Gastrocnemius medialis (tissue), 4 donors: ENCODE results near the gene PURA.

Experiments used
- CTCF ChIP-seq, 5 experiments: fragments of 450-650 bp in 3 of 5; fragments of 200-600 bp in 2 of 5; sonication (generic) in 2 of 5; IDR thresholded peaks in 4 of 5; conservative IDR thresholded peaks in 1 of 5; 1 replicate in 4 of 5; 2 replicates in 1 of 5; pipeline ENCODE4 v1.5.1; 2016 to 2019; ENCODE audit warnings: antibody characterized with exemption in 5 of 5, mild to moderate bottlenecking in 3 of 5, moderate library complexity in 3 of 5
- POLR2A ChIP-seq, 2 donors: fragments of 450-650 bp; IDR thresholded peaks; one replicate each; pipeline ENCODE4 v1.6.1; 2017; ENCODE audit warnings: antibody characterized with exemption in 2 of 2, mild to moderate bottlenecking in 2 of 2, moderate library complexity in 2 of 2

DNA sequence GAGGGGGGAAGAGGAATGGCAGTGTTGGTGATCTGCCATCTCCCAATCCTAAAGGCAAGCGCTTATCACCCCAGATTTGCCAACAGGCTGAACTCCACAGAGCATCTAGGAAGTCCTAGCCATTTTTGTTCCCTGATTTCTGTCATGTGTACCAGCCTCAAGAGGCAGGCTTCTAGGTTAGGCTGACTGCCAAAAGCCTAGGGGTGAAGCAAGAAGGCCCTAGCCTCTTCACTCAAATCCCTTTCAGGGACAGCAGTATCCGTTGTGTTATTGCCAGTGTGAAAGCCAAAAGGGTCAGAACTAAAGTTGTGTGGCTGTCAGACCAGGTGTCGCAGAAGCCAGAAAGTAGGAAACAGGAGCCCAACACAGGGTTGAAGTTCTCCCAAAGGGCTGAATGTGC lies 26.5 kb downstream of the PURA start:
- no peak for TF ChIP-seq CTCF (IDR thresholded peaks at IDR 0.05 in 4 of 5, conservative IDR thresholded peaks at IDR 0.05 in 1 of 5)
- TF ChIP-seq POLR2A (IDR thresholded peaks at IDR 0.05) = no peak
